GM23338 (cell line): ENCODE data around the gene MMP25. TPM values are rescaled to one million over a fixed set of nuclear protein-coding genes. Genes with fewer than 3 reads are reported as not detected.
A peak's percentile ranks its signal among the peaks of the same experiment; 100 is the strongest.

ENCODE experiments used
- ATAC-seq: fragments of 200-7000 bp; cut with Tn5 transposase; 3 replicates; pipeline ENCODE4 v1.9.1; 2020
- DNase-seq: peaks from one replicate; pipeline ENCODE4 v3.0.0-alpha.2; 2015; ENCODE audit warnings: low spot score
- H2AFZ ChIP-seq: fragments of 200-600 bp; sonication (generic); 2 replicates; pipeline ENCODE4 v1.8.0; 2016; ENCODE audit warnings: antibody characterized with exemption, mild to moderate bottlenecking, moderate library complexity
- H3F3A ChIP-seq: fragments of 200-600 bp; sonication (generic); replicated peaks from 2 replicates; pipeline ENCODE4 v1.8.0; 2017; ENCODE audit warnings: antibody characterized with exemption, mixed run types, low read depth
- H3K27ac ChIP-seq: fragments of 200-600 bp; sonication (generic); 2 replicates; pipeline ENCODE4 v1.6.1; 2016; ENCODE audit warnings: low read depth
- H3K27me3 ChIP-seq: fragments of 200-600 bp; sonication (generic); 2 replicates; pipeline ENCODE4 v1.8.0; 2016; ENCODE audit warnings: mild to moderate bottlenecking, mixed run types, moderate library complexity; ENCODE audit not compliant: insufficient read depth
- H3K36me3 ChIP-seq: fragments of 200-600 bp; sonication (generic); 2 replicates; pipeline ENCODE4 v1.8.0; 2016; ENCODE audit warnings: mild to moderate bottlenecking; ENCODE audit not compliant: insufficient read depth
- H3K4me1 ChIP-seq: fragments of 200-600 bp; sonication (generic); 2 replicates; pipeline ENCODE4 v1.8.0; 2016; ENCODE audit warnings: mild to moderate bottlenecking, moderate library complexity; ENCODE audit not compliant: insufficient read depth
- H3K4me2 ChIP-seq: fragments of 200-600 bp; sonication (generic); 2 replicates; pipeline ENCODE4 v1.7.1; 2017; ENCODE audit warnings: mixed run types
- H3K4me3 ChIP-seq: fragments of 200-600 bp; sonication (generic); 2 replicates; pipeline ENCODE4 v1.6.1; 2016; ENCODE audit warnings: mixed run types
- H3K79me2 ChIP-seq: fragments of 200-600 bp; sonication (generic); replicated peaks from 2 replicates; pipeline ENCODE4 v1.8.0; 2017; ENCODE audit warnings: mild to moderate bottlenecking; ENCODE audit not compliant: insufficient read depth
- H3K9me2 ChIP-seq: fragments of 200-600 bp; sonication (generic); 2 replicates; pipeline ENCODE4 v1.8.0; 2017; ENCODE audit not compliant: insufficient read depth
- H4K20me1 ChIP-seq: fragments of 200-600 bp; sonication (generic); replicated peaks from 2 replicates; pipeline ENCODE4 v1.8.0; 2017; ENCODE audit warnings: mild to moderate bottlenecking; ENCODE audit not compliant: insufficient read depth
- H3K27ac Mint-ChIP-seq: 2 replicates; pipeline ENCODE4 v1.8.0; 2020; ENCODE audit warnings: inconsistent platforms, mild to moderate bottlenecking, moderate library complexity, mixed read lengths
- H3K27me3 Mint-ChIP-seq: 3 replicates; pipeline ENCODE4 v1.8.0; 2022; ENCODE audit warnings: low read depth, mild to moderate bottlenecking, moderate library complexity, mixed read lengths, inconsistent platforms; ENCODE audit not compliant: insufficient read depth, poor library complexity
- H3K36me3 Mint-ChIP-seq: 3 replicates; pipeline ENCODE4 v1.8.0; 2021; ENCODE audit warnings: low read depth, mild to moderate bottlenecking, inconsistent platforms, moderate library complexity, mixed read lengths
- H3K4me1 Mint-ChIP-seq: 3 replicates; pipeline ENCODE4 v1.8.0; 2020; ENCODE audit warnings: mild to moderate bottlenecking, inconsistent platforms, mixed read lengths
- H3K4me3 Mint-ChIP-seq: 3 replicates; pipeline ENCODE4 v1.8.0; 2021; ENCODE audit warnings: moderate library complexity, mild to moderate bottlenecking, inconsistent platforms, mixed read lengths
- H3K9me3 Mint-ChIP-seq: 3 replicates; pipeline ENCODE4 v1.8.0; 2020; ENCODE audit warnings: moderate library complexity, mild to moderate bottlenecking, inconsistent platforms, mixed read lengths
- CREB1 ChIP-seq: fragments of 250-450 bp; sonication (Bioruptor Pico); IDR thresholded peaks from 2 replicates; pipeline ENCODE4 v1.5.0; 2020; ENCODE audit warnings: low read depth, mild to moderate bottlenecking, moderate library complexity
- EZH2phosphoT487 ChIP-seq: fragments of 200-600 bp; sonication (generic); IDR thresholded peaks from one replicate; pipeline ENCODE4 v1.8.1; 2018; ENCODE audit warnings: antibody characterized with exemption; ENCODE audit not compliant: unreplicated experiment
- ZNF114 ChIP-seq: fragments of 250-450 bp; sonication (Bioruptor Pico); IDR thresholded peaks from 2 replicates; pipeline ENCODE4 v1.5.0; 2020; ENCODE audit warnings: mild to moderate bottlenecking, moderate library complexity
- ZNF331 ChIP-seq: fragments of 250-450 bp; sonication (Bioruptor Pico); IDR thresholded peaks from 2 replicates; pipeline ENCODE4 v1.5.0; 2020; ENCODE audit warnings: low read depth, mild to moderate bottlenecking, moderate library complexity
- polyA plus RNA-seq: library from polyadenylated mRNA; unstranded; fragments of >200 nt; fragmentation: Nextera tagmentation; extraction: Ambion mirVana; gene quantifications from 2 replicates; pipeline ENCODE4 v1.2.1, GENCODE V29; 2016
- total RNA-seq: library from RNA; depleted of rRNA; stranded (reverse); fragments of >200 nt; shearing (Covaris generic); gene quantifications from 2 replicates; pipeline ENCODE4 v1.2.3, GENCODE V29; 2014
- TF ChIP-seq, protein P1 (sequence below): IDR thresholded peaks from one replicate; pipeline ENCODE4 v1.6.1; 2018; ENCODE audit warnings: antibody characterized with exemption; ENCODE audit not compliant: unreplicated experiment
- TF ChIP-seq, protein P2 (sequence below): fragments of 250-450 bp; sonication (Bioruptor Pico); IDR thresholded peaks from 2 replicates; pipeline ENCODE4 v1.5.0; 2020; ENCODE audit warnings: mild to moderate bottlenecking, moderate library complexity

The MMP25 gene
- total and polyA plus RNA-seq, 2 experiments from 2014 or later: 7.7 to 15.9 TPM

DNA sequence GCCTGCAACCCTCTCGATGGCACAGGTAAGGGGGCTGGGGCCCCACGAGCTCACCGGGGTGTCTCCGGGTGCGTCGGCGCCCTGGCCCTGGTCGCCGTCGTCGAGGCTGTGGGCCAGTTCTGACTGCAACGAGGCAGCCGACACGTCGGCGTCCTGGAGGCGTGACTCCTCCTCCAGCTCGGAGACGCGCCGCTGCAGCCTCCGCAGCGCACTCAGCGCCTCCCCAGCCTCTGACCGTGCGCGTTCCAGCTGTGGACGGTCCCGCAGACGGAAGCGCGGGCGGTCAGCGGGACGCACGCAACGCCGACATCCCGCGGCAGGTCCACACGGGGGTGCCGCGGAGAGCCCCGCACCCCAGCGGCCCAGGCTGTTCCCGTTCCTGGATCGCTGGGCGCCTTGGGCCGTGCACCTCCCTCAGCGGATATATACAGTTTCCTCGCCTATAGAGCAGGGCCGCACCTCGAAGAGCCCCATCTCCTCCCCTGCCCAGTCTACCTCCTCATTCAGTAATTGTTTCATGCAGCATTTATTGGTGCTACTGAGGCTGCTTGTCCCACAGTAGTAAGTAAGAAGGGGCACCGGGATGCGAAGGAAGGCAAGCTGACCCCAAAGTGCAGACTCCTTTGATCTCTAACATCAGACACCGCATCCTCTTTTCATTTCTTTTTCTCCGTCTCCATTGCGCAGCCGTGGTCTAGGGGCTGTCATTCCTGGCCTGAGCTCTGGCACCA lies 16.7 kb upstream of the MMP25 start (continued):
- TF ChIP-seq, protein P1, sequence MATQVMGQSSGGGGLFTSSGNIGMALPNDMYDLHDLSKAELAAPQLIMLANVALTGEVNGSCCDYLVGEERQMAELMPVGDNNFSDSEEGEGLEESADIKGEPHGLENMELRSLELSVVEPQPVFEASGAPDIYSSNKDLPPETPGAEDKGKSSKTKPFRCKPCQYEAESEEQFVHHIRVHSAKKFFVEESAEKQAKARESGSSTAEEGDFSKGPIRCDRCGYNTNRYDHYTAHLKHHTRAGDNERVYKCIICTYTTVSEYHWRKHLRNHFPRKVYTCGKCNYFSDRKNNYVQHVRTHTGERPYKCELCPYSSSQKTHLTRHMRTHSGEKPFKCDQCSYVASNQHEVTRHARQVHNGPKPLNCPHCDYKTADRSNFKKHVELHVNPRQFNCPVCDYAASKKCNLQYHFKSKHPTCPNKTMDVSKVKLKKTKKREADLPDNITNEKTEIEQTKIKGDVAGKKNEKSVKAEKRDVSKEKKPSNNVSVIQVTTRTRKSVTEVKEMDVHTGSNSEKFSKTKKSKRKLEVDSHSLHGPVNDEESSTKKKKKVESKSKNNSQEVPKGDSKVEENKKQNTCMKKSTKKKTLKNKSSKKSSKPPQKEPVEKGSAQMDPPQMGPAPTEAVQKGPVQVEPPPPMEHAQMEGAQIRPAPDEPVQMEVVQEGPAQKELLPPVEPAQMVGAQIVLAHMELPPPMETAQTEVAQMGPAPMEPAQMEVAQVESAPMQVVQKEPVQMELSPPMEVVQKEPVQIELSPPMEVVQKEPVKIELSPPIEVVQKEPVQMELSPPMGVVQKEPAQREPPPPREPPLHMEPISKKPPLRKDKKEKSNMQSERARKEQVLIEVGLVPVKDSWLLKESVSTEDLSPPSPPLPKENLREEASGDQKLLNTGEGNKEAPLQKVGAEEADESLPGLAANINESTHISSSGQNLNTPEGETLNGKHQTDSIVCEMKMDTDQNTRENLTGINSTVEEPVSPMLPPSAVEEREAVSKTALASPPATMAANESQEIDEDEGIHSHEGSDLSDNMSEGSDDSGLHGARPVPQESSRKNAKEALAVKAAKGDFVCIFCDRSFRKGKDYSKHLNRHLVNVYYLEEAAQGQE: no peak

DNA sequence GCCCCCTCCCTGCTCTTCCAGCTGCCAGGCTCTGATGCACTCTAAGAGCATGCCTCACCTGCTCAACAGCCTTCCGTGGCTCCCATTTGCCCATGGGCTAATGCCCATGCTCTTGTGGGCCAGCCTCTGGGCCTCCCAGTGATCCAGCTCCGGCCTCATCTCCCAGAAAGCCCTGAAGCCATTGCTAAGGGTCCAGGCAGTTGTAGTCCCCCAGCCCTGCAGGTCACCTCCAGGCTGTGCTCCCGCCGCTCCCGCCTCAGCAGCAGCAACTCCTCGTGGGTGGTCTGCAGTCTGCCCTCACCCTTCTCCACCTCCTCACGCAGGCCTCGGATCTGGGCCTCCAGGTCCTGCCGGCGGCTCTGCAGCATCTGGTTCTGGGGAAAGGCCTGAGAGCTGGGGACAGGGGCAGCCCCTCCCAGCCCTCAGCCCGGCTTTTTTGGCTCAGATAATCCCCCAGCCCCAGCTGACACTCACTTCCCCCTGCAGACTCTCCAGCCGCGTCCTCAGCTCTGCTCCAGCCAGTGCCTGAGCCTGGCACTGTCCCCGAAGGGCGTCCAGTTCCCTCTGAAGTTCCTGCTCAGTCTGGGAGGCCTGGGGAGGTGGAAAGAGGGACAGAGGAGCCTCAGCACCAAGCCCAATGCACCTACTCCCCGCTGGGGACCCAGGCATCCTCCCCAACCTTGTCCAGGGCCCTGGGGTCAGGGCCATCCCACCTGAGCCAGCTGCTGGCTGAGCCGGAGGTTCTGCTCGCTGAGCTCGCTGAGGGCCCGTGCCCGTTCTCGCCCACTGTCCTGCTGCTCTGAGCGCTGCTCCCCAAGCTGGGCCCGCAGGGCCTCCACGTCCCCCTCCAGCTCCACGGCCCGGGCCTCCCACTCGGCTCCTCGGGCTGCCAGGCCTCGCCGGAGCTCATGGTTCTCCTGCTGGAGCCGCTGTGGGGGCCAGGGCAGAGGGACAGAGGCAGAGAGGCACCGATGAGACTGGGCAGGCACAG lies 15.8 kb upstream of the MMP25 start:
- no peak overlapping the region for H2AFZ ChIP-seq
- TF ChIP-seq ZNF331 (CRISPR knock-in tag) (no peak), EZH2phosphoT487 (no peak), CREB1 (CRISPR knock-in tag) (no peak), ZNF114 (CRISPR knock-in tag) (no peak)
- TF ChIP-seq, protein P2, sequence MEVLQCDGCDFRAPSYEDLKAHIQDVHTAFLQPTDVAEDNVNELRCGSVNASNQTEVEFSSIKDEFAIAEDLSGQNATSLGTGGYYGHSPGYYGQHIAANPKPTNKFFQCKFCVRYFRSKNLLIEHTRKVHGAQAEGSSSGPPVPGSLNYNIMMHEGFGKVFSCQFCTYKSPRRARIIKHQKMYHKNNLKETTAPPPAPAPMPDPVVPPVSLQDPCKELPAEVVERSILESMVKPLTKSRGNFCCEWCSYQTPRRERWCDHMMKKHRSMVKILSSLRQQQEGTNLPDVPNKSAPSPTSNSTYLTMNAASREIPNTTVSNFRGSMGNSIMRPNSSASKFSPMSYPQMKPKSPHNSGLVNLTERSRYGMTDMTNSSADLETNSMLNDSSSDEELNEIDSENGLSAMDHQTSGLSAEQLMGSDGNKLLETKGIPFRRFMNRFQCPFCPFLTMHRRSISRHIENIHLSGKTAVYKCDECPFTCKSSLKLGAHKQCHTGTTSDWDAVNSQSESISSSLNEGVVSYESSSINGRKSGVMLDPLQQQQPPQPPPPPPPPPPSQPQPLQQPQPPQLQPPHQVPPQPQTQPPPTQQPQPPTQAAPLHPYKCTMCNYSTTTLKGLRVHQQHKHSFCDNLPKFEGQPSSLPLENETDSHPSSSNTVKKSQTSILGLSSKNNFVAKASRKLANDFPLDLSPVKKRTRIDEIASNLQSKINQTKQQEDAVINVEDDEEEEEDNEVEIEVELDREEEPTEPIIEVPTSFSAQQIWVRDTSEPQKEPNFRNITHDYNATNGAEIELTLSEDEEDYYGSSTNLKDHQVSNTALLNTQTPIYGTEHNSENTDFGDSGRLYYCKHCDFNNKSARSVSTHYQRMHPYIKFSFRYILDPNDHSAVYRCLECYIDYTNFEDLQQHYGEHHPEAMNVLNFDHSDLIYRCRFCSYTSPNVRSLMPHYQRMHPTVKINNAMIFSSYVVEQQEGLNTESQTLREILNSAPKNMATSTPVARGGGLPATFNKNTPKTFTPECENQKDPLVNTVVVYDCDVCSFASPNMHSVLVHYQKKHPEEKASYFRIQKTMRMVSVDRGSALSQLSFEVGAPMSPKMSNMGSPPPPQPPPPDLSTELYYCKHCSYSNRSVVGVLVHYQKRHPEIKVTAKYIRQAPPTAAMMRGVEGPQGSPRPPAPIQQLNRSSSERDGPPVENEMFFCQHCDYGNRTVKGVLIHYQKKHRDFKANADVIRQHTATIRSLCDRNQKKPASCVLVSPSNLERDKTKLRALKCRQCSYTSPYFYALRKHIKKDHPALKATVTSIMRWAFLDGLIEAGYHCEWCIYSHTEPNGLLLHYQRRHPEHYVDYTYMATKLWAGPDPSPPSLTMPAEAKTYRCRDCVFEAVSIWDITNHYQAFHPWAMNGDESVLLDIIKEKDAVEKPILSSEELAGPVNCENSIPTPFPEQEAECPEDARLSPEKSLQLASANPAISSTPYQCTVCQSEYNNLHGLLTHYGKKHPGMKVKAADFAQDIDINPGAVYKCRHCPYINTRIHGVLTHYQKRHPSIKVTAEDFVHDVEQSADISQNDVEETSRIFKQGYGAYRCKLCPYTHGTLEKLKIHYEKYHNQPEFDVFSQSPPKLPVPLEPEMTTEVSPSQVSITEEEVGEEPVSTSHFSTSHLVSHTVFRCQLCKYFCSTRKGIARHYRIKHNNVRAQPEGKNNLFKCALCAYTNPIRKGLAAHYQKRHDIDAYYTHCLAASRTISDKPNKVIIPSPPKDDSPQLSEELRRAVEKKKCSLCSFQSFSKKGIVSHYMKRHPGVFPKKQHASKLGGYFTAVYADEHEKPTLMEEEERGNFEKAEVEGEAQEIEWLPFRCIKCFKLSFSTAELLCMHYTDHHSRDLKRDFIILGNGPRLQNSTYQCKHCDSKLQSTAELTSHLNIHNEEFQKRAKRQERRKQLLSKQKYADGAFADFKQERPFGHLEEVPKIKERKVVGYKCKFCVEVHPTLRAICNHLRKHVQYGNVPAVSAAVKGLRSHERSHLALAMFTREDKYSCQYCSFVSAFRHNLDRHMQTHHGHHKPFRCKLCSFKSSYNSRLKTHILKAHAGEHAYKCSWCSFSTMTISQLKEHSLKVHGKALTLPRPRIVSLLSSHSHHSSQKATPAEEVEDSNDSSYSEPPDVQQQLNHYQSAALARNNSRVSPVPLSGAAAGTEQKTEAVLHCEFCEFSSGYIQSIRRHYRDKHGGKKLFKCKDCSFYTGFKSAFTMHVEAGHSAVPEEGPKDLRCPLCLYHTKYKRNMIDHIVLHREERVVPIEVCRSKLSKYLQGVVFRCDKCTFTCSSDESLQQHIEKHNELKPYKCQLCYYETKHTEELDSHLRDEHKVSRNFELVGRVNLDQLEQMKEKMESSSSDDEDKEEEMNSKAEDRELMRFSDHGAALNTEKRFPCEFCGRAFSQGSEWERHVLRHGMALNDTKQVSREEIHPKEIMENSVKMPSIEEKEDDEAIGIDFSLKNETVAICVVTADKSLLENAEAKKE (CRISPR knock-in tag): no peak
- TF ChIP-seq, protein P1: no peak

More for the DNA sequence above, 15.8 kb upstream of the MMP25 start:
- H3K36me3 Mint-ChIP-seq: peaks cover 46% of the 10 kb centered on the region
- Histone ChIP-seq H3K79me2 (no peaks in the 10 kb centered on the region), H3K27ac (no peak overlapping the region), H3K36me3 (no peaks in the 10 kb centered on the region), H3K9me2 (no peaks in the 10 kb centered on the region), H4K20me1 (peaks cover 15% of the 10 kb centered on the region), H3K4me1 (peaks cover 28% of the 10 kb centered on the region), H3K4me2 (peak overlapping the region; percentile 48; the same call in 1 of the 2 replicates), H3K27me3 (peaks cover 16% of the 10 kb centered on the region), H3F3A (peaks cover 37% of the 10 kb centered on the region), H3K4me3 (no peak overlapping the region)
- no peak overlapping the region for H3K27ac Mint-ChIP-seq
- H3K4me1 Mint-ChIP-seq: peaks cover 29% of the 10 kb centered on the region
- H3K4me3 Mint-ChIP-seq: peak overlapping the region; percentile 25; the same call in 1 of the 3 replicates
- ATAC-seq (no peak), DNase-seq (no peak)
- peaks cover 24% of the 10 kb centered on the region for H3K27me3 Mint-ChIP-seq
- no peaks in the 10 kb centered on the region; the same call in 1 of the 3 replicates for H3K9me3 Mint-ChIP-seq
